GM12878 (cell line): ENCODE data around the gene BMPR1B.

ENCODE experiments used
- CTCF ChIP-seq, 3 experiments: IDR thresholded peaks in 2 of 3; conservative IDR thresholded peaks in 1 of 3; 2 replicates each; pipeline ENCODE4 v1.5.1; 2011; ENCODE audit warnings: low read depth in 3 of 3, low read length in 3 of 3, mild to moderate bottlenecking in 3 of 3, control low read depth in 2 of 3, moderate library complexity in 2 of 3, inconsistent platforms in 1 of 3, mixed read lengths in 1 of 3; ENCODE audit not compliant: control insufficient read depth in 2 of 3, insufficient read depth in 1 of 3; ENCODE audit errors: extremely low read depth in 1 of 3
- EZH2 ChIP-seq: IDR thresholded peaks from 2 replicates; pipeline ENCODE4 v1.6.1; 2012; ENCODE audit warnings: low read depth, mild to moderate bottlenecking, control low read depth, inconsistent platforms, low read length, borderline replicate concordance; ENCODE audit not compliant: control insufficient read depth
- POLR2AphosphoS5 ChIP-seq: IDR thresholded peaks from 2 replicates; pipeline ENCODE4 v1.6.1; 2011; ENCODE audit warnings: mild to moderate bottlenecking, low read length, inconsistent platforms
- RB1 ChIP-seq: fragments of 450-650 bp; formaldehyde crosslinking; IDR thresholded peaks from 2 replicates; pipeline ENCODE4 v1.6.1; 2017; ENCODE audit warnings: mild to moderate bottlenecking, borderline replicate concordance

GRCh38 chr4:95129031-95129430 lies 371.3 kb downstream of the BMPR1B start:
- TF ChIP-seq RB1 (no peak), POLR2AphosphoS5 (no peak), EZH2 (no peak), CTCF (IDR thresholded peaks at IDR 0.05 in 2 of 3, conservative IDR thresholded peaks at IDR 0.05 in 1 of 3; ENCODE audit: control insufficient read depth in 2 of 3, extremely low read depth in 1 of 3, insufficient read depth in 1 of 3, low read depth in 3 of 3, low read length in 3 of 3) (no peak)
